Mononuclear cell (primary cell): ENCODE data around the gene C6orf132. TPM values are rescaled to one million over a fixed set of nuclear protein-coding genes. Genes with fewer than 3 reads are reported as not detected.
"Not testable (repeated sequence)": the region's sequence is repeated elsewhere in the genome, so short reads cannot be mapped to it uniquely, and the experiment has no call there.

ENCODE experiments used
- H3K27me3 ChIP-seq: 2 replicates; pipeline ENCODE4 v1.6.0; 2011; ENCODE audit warnings: low read length, control low read depth; ENCODE audit not compliant: insufficient read depth
- H3K4me1 ChIP-seq: 2 replicates; pipeline ENCODE4 v1.5.1; 2011; ENCODE audit warnings: mild to moderate bottlenecking, low read length, control low read depth; ENCODE audit not compliant: insufficient read depth
- H3K4me3 ChIP-seq: 2 replicates; pipeline ENCODE4 v1.5.1; 2011; ENCODE audit warnings: mild to moderate bottlenecking, low read length, moderate library complexity
- H3K9me3 ChIP-seq: 2 replicates; pipeline ENCODE4 v1.5.1; 2011; ENCODE audit warnings: low read depth, mild to moderate bottlenecking, control low read depth, low read length
- total RNA-seq: library from RNA; depleted of rRNA; stranded (reverse); fragments of >200 nt; gene quantifications from one replicate; pipeline ENCODE4 v1.2.3, GENCODE V29; 2012

C6orf132 gene
- total RNA-seq, 1 donor: not detected

DNA sequence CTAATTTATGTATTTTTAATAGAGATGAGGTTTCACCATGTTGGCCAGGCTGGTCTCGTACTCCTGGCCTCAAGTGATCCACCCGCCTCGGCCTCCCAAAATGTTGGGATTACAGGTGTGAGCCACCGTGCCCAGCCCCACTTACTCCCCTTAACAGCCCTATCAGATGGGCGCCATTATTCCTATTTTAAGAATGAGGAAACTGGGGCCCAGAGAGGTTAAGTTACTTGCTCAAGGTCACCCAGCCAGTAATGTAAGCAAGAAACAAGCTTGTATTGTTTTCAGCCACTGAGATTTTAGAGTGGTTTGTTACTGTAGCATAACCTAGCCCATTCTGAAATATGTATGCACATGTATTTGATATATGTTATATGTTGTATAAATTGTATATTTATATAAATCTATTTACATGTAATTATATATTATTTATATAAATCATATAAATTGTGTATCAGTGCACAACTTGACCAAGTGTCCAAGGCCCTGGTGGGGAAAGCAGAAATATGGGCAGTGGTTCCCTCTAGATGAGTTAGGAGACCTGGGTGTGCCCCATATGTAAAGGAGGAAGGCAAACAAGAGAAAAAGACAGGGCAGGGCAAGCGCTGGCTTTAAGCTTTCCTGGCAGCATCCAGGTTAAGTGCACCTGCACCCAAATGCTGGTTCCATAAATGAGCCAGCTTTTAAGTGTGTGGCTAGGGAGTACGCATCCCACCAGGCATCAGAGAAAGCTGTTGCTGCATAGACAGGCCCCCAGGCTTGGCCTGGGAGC lies 29.6 kb upstream of the C6orf132 start:
- Histone ChIP-seq H3K9me3 (no peaks in the 10 kb centered on the region), H3K4me1 (no peaks in the 10 kb centered on the region), H3K27me3 (no peaks in the 10 kb centered on the region), H3K4me3 (no peak overlapping the region)

DNA sequence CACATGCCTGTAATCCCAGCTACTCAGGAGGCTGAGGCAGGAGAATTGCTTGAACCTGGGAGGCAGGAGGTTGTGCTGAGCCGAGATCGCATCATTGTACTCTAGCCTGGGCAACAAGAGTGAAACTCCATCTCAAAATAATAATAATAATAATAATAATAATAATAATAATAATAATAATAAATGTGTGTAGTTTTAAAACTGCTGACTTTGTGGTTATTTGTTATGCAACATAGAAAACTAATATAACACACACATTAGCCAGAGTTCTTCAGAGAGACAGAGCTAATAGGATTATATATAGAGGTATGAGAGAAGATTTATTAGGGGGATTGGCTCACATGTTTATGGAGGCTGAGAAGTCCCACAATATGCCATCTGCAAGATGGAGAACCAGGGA lies 27.4 kb upstream of the C6orf132 start:
- H3K4me1 ChIP-seq, H3K27me3 ChIP-seq, H3K4me3 ChIP-seq, H3K9me3 ChIP-seq: not testable (repeated sequence)

DNA sequence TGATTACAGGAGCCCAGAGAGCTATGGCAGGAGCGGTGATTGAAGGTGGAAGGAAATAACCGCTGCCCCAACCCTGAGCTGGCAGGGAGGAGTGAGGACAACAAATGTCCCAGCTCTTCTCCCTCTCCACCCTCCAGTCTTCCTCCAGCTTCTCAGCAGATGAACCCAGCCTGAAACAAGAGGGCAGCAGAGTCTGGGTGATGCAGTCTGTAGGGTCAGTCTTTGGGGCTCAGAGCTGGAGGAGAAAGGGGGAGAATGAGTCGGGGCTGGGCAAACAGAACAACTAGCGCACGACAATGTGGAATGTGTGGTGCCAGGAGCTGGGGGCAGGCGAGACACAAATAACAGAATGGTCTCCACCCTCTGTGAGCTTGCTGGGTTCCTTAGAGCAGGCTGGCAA lies 26.2 kb upstream of the C6orf132 start:
- Histone ChIP-seq H3K27me3 (no peaks in the 10 kb centered on the region), H3K9me3 (no peaks in the 10 kb centered on the region), H3K4me1 (no peaks in the 10 kb centered on the region), H3K4me3 (no peak overlapping the region)

DNA sequence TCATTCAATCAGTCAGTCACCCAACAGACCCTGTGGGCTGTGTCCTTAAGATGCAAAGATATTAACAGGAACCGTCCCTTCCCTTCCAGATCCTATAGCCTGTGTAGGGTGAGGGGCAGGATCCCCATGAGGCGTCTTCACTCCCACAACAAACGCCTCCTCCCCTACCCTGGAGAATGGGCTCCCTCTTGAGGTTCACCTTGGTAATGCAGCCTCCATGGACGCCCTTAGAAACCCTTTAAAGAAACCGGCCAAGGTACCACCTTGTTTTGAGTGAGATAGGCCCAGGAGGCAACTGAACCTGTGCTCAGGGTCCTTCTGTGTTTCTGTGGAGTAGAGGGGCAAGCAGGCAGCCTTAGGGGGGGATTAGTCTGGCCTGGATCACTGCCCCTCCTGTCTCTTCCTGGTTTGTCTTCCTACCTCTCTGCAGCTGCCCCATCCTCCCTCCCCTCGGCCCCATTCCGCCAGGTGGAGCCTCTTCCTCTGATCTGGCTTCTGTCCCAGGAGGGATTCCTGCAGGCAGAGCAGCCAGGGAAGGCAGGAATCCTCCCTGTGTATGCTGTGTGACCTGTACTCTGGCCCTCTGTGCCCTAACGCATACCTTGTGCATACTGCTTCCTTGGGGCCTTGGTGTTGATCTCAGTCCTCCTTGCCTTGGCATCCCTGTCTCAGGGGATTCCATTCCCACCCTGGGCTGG lies 24.2 kb upstream of the C6orf132 start:
- H3K4me1 ChIP-seq: no peaks in the 10 kb centered on the region
- H3K4me3 ChIP-seq: no peak overlapping the region
- H3K9me3 ChIP-seq: no peaks in the 10 kb centered on the region
- no peaks in the 10 kb centered on the region for H3K27me3 ChIP-seq

DNA sequence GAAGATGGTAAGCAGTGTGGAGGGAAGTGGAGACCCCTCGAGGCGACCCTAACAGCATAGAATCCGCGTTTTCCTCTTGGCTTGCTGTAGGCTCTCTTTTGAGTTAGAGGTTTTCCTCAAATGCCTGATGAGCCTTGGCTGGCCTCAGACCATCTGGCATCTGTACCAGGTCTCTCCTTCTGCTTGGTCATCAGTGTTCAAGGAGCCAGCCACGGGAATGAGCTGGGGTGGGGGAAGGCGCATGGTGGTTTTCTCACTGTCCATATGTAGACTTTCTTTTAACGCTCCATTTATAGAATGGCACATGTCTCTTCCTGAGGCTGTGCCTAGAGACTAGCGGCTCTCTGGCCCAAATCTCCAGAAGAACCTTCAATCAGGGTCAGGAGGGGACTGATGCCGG lies 22.6 kb upstream of the C6orf132 start:
- H3K27me3 ChIP-seq: no peaks in the 10 kb centered on the region
- H3K9me3 ChIP-seq: no peaks in the 10 kb centered on the region
- H3K4me1 ChIP-seq: no peaks in the 10 kb centered on the region
- H3K4me3 ChIP-seq: no peak overlapping the region

DNA sequence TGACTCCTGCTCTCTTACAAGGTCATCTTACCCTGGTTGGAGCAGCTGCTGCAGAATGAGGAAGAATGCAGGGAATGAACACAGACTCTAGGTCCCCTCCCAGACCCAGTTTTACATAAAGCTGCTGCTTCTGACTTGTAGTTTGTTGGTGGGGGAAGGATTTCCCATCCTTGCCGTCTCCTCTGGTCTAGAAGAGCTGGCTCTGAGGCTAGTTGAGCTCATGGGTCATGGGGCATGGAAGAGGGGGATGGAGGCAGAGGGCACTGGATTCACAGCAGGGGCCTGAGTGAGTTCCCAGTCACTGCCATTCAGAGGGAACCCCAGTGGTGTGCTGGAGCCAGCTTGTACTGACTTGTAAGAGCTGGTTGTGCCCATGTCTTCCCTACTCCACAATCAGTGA lies 21.6 kb upstream of the C6orf132 start:
- Histone ChIP-seq H3K27me3 (no peaks in the 10 kb centered on the region), H3K4me3 (no peak overlapping the region), H3K9me3 (no peaks in the 10 kb centered on the region), H3K4me1 (no peaks in the 10 kb centered on the region)

DNA sequence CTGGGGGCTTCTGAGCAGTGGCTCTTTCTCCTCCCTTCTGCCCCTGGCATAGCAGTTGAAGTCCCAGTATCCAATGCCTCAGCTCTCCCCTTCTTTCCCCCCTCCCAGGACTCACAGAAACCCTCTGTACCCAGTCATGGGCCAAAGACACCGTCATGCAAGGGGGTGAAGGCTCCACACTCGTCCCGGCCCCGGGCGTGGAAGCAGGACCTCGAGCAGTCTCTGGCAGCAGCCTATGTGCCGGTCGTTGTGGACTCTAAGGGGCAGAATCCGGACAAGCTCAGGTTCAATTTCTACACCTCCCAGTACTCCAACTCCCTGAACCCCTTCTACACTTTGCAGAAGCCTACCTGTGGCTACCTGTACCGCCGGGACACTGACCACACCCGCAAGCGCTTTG lies 20.4 kb upstream of the C6orf132 start:
- no peaks in the 10 kb centered on the region for H3K4me1 ChIP-seq
- H3K27me3 ChIP-seq: no peaks in the 10 kb centered on the region
- no peaks in the 10 kb centered on the region for H3K9me3 ChIP-seq
- no peak overlapping the region for H3K4me3 ChIP-seq

DNA sequence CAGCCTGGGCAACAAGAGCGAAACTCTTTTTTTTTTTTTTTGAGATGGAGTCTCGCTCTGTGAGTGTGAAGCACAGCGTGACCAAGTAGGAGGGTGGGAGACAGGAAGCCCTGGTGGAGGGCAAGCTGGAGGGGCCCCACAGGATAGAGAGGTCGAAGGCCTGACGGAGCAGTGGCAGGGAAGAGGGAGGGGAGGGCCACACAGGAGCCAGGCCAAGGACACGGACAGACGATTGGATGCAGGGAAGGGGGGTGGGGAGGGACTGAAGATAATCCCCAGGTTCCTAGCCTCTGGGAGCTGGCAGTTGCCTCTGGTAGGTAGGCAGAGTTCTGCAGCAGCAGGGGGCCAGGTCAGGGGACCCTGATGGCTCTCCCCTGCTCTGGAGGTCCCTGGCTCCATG lies 20.0 kb upstream of the C6orf132 start:
- Histone ChIP-seq H3K9me3 (no peaks in the 10 kb centered on the region), H3K4me1 (no peaks in the 10 kb centered on the region), H3K27me3 (no peaks in the 10 kb centered on the region), H3K4me3 (no peak overlapping the region)

DNA sequence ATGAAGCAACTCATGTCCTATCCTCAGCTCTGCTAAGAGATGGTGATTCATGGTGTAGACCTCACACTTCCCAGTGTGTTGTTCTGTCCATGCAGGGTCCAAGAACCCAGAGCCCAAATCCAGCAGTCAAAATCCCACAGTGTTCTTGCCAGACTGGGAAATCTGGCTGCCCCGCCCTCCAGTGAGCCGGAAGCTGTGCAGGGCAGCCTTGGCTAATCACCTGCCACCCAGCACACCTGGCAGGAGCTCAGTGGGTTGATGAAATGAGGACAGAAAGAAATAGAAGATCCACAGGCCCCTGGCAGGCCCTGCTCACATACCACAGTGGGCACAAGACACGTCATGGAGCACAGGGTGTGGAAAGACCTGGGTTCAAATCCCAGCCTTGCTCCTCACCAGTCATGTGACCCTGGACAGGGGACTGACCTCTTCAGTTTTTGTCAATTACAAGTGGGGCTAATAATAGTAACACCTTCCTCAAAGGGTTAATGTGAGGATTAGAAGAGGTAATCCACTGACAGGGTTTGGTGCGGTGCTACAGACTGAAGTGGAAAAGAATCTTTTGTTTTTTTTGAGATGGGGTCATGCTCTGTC lies 17.1 kb upstream of the C6orf132 start:
- Histone ChIP-seq H3K9me3 (no peaks in the 10 kb centered on the region), H3K27me3 (no peaks in the 10 kb centered on the region), H3K4me3 (no peak overlapping the region), H3K4me1 (no peaks in the 10 kb centered on the region)

DNA sequence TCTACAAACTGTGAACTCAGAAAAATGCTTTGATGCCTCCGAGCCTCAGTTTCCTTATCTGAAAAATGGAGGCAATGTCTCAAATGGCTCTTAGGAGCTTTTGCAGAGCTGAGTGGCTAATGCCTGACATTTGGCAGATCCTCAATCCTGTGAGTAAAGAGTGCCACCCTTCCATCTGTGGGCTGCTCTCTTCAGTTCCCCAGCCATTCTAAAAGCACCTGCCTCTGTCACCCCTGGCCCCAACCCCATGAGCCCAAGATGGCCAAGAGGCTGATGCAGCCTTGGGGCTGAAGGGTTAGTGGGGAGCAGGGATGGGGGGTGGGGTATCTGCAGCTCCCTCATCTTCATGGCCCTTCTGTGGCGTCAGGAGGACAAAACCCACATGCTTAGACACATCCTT lies 16.2 kb upstream of the C6orf132 start:
- no peak overlapping the region for H3K4me3 ChIP-seq
- H3K27me3 ChIP-seq: no peaks in the 10 kb centered on the region
- no peaks in the 10 kb centered on the region for H3K4me1 ChIP-seq
- no peaks in the 10 kb centered on the region for H3K9me3 ChIP-seq

DNA sequence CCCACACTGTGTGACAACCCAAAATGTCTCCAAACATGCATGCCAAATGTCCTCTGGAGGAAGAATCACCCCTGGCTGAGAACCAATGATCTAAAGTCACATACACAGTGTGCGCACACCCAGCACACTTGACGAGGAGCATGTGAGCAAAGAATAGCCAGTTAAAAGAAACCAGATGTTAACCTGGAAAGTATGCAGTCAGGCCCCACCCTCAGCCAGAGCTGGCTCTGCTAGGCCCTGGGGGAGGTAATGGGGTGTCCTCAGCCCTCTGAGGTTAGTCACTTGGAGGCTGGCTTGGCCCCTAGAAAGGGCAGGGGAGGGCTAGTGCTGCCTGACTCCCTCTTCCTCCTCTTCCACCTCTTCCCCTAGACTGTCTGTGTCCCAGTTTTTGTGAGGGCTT lies 15.6 kb upstream of the C6orf132 start:
- H3K4me3 ChIP-seq: no peak overlapping the region
- no peaks in the 10 kb centered on the region for H3K9me3 ChIP-seq
- H3K27me3 ChIP-seq: no peaks in the 10 kb centered on the region
- no peaks in the 10 kb centered on the region for H3K4me1 ChIP-seq

DNA sequence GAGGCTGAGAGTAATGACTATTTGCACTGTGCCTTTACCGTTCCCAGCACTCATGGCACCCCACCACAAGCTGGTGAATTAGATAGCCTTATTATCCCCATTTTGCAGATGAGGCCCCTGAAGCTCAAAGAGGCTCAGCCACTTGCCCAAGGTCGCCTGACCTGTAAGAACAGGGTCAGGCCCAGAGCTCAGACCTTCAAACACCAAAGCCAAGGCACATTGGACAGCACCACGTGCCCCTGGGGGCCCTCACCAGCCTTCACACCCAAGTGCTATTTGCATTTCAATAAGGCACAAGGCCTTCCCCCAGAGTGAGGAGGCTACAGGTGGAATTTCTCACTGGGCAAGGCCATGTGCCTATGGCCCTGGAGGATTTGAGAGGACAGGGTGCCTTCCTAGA lies 14.2 kb upstream of the C6orf132 start:
- Histone ChIP-seq H3K27me3 (no peaks in the 10 kb centered on the region), H3K4me3 (no peak overlapping the region), H3K4me1 (no peaks in the 10 kb centered on the region), H3K9me3 (no peaks in the 10 kb centered on the region)

DNA sequence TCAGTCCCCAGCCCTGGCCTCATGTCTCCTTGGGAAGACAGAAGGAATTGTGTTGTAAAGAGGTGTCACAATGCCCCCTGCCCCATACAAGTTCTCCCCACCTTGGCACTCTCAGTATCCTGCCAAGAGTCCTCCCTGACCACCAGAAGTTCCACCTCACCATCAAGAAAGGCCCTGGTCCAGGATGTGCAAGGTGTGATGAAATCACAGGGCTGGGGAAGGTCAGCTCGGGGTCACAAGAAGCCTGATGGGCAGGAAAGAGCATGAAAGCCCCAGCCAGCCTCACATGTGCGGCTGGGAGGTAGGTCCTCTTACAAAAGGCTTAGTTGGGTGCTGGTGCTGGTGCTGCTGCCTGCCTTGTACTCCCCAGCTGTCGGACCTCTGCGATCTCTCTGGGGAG lies 12.9 kb upstream of the C6orf132 start:
- H3K4me1 ChIP-seq: no peaks in the 10 kb centered on the region
- no peak overlapping the region for H3K4me3 ChIP-seq
- no peaks in the 10 kb centered on the region for H3K27me3 ChIP-seq
- no peaks in the 10 kb centered on the region for H3K9me3 ChIP-seq

DNA sequence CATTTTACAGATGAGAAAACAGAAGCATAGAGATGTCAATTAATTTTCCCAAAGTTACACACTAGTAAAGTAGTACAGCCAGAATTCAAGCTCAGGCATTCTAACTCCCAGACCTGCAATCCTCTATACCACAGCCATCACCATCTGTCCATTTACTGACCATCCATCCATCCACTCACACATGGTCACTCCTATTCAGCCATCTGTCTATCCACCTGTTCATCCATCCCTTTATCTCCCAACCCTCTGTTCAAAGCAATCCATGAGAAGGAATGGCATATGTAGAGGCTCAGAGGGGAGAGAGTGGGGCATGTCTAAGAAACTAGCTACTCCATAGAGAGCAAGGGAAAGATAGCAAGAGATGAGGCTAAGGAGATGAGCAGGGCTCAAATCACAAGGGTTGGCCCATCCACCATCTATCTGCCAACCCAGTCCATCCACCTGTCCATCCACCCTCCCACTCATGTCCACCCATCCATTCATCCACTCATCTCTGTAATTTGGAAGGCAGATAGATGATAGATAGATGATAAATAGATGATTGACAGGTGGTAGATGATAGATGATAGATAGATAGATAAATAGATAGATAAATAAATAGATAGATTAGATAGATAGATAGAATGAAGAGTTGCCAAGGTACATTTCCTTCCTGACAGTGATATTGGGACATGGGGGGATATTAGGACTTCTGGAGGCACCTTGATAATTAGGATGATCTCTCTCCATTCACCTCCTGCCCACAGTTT lies 12.2 kb upstream of the C6orf132 start:
- Histone ChIP-seq H3K27me3 (no peaks in the 10 kb centered on the region), H3K4me3 (no peak overlapping the region), H3K9me3 (no peaks in the 10 kb centered on the region), H3K4me1 (no peaks in the 10 kb centered on the region)

DNA sequence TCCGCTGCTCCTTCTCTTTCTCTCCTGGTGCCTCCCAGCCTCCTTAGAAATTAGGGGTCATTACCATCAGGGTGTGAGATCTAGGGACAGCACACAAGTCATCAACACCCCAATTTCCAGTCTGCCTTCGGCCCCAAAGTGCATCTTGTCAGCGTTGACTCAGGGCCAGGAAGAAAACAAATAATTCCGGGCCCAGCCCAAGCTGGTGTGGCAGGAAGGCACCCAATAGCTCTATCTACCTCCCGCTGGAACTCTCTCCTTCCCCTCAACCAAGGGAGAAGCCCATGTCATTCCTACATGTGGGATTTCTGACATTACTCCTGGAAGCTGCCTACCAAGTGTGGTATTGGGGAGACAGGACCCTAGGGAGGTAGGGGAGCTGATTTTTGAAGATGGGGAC lies 11.5 kb upstream of the C6orf132 start:
- Histone ChIP-seq H3K4me3 (no peak overlapping the region), H3K4me1 (no peaks in the 10 kb centered on the region), H3K27me3 (no peaks in the 10 kb centered on the region), H3K9me3 (no peaks in the 10 kb centered on the region)
